SK-N-MC (cell line): ENCODE data around the gene MRGPRX1.

Experiments
- DNase-seq: peaks from one replicate; pipeline ENCODE4 v3.0.0-alpha.2; 2011; ENCODE audit warnings: low read depth, low spot score
- H3K27ac ChIP-seq: fragments of 200-600 bp; sonication (generic); 2 replicates; pipeline ENCODE4 v1.5.1; 2016; ENCODE audit warnings: mixed run types
- H3K36me3 ChIP-seq: fragments of 200-600 bp; sonication (generic); 2 replicates; pipeline ENCODE4 v1.6.1; 2017; ENCODE audit warnings: antibody characterized with exemption, low read length, mixed read lengths; ENCODE audit not compliant: insufficient read depth
- H3K4me3 ChIP-seq: fragments of 200-600 bp; sonication (generic); 2 replicates; pipeline ENCODE4 v1.5.1; 2016
- H3K9ac ChIP-seq: fragments of 200-600 bp; sonication (generic); 2 replicates; pipeline ENCODE4 v1.8.0; 2017; ENCODE audit warnings: mixed run types, mixed read lengths; ENCODE audit not compliant: insufficient read length
- H3K9me3 ChIP-seq: fragments of 200-600 bp; sonication (generic); 2 replicates; pipeline ENCODE4 v1.6.1; 2017; ENCODE audit warnings: low read depth, mild to moderate bottlenecking, antibody characterized with exemption, low read length, moderate library complexity, mixed read lengths
- EZH2 ChIP-seq: fragments of 200-600 bp; sonication (generic); IDR thresholded peaks from one replicate; pipeline ENCODE4 v1.6.1; 2017; ENCODE audit warnings: antibody characterized with exemption
- FOXP2 ChIP-seq: optimal IDR thresholded peaks from 2 replicates; pipeline ENCODE3; 2011; ENCODE audit warnings: mild to moderate bottlenecking, moderate library complexity; ENCODE audit not compliant: insufficient read depth; ENCODE audit errors: extremely low read length, control extremely low read depth
- POLR2AphosphoS5 ChIP-seq: IDR thresholded peaks from 2 replicates; pipeline ENCODE4 v1.6.1; 2012; ENCODE audit warnings: mild to moderate bottlenecking, low read depth, low read length, borderline replicate concordance

MRGPRX1 gene

GRCh38 chr11:18939314-18939713 lies at the start of gene MRGPRX1:
Gene MRGPRX1, minus strand, starts transcription at chr11:18939414. Its CDS starts 4,630 bp downstream, at chr11:18934784.
- no peak within 1 kb of the TSS for H3K4me3 ChIP-seq
- no peak for DNase-seq
- TF ChIP-seq EZH2: no peak
- TF ChIP-seq POLR2AphosphoS5: no peak
- TF ChIP-seq FOXP2: no peak
- H3K9me3 ChIP-seq: no peaks in the 10 kb centered on the region
- H3K36me3 ChIP-seq: no peaks in the 10 kb centered on the region
- no peak within 1 kb of the TSS for H3K9ac ChIP-seq
- H3K27ac ChIP-seq: no peak within 1 kb of the TSS

- DNase-seq: no peak
- TF ChIP-seq EZH2 (no peak), POLR2AphosphoS5 (no peak), FOXP2 (no peak)
- H3K9me3 ChIP-seq: no peaks in the 10 kb centered on the region
- H3K9ac ChIP-seq: no peak overlapping the region
- H3K27ac ChIP-seq: no peak overlapping the region
- H3K36me3 ChIP-seq: no peaks in the 10 kb centered on the region
- H3K4me3 ChIP-seq: no peak overlapping the region
These were observed 48.4 kb upstream of the MRGPRX1 start for GRCh38 chr11:18987454-18988231.

GRCh38 chr11:18986744-18987143 lies 47.5 kb upstream of the MRGPRX1 start:
- TF ChIP-seq EZH2: no peak
- TF ChIP-seq POLR2AphosphoS5: no peak
- TF ChIP-seq FOXP2: no peak
- Histone ChIP-seq H3K9me3 (no peaks in the 10 kb centered on the region), H3K36me3 (no peaks in the 10 kb centered on the region), H3K27ac (no peak overlapping the region), H3K9ac (no peak overlapping the region), H3K4me3 (no peak overlapping the region)
- DNase-seq: no peak

GRCh38 chr11:18981897-18982296 lies 42.7 kb upstream of the MRGPRX1 start:
- no peak overlapping the region for H3K9ac ChIP-seq
- no peak for DNase-seq
- no peaks in the 10 kb centered on the region for H3K36me3 ChIP-seq
- H3K4me3 ChIP-seq: no peak overlapping the region
- H3K27ac ChIP-seq: no peak overlapping the region
- no peak for TF ChIP-seq POLR2AphosphoS5
- TF ChIP-seq EZH2: no peak
- TF ChIP-seq FOXP2: no peak
- H3K9me3 ChIP-seq: no peaks in the 10 kb centered on the region

GRCh38 chr11:18974192-18974591 lies 35.0 kb upstream of the MRGPRX1 start:
- Histone ChIP-seq H3K9ac (no peak overlapping the region), H3K36me3 (no peaks in the 10 kb centered on the region), H3K9me3 (no peaks in the 10 kb centered on the region), H3K27ac (no peak overlapping the region), H3K4me3 (no peak overlapping the region)
- no peak for DNase-seq
- TF ChIP-seq EZH2 (no peak), FOXP2 (no peak), POLR2AphosphoS5 (no peak)

GRCh38 chr11:18972336-18972735 lies 33.1 kb upstream of the MRGPRX1 start:
- no peak overlapping the region for H3K9ac ChIP-seq
- no peak overlapping the region for H3K27ac ChIP-seq
- TF ChIP-seq FOXP2 (no peak), POLR2AphosphoS5 (no peak), EZH2 (no peak)
- no peaks in the 10 kb centered on the region for H3K9me3 ChIP-seq
- H3K36me3 ChIP-seq: no peaks in the 10 kb centered on the region
- DNase-seq: no peak
- no peak overlapping the region for H3K4me3 ChIP-seq

- no peak overlapping the region for H3K9ac ChIP-seq
- TF ChIP-seq POLR2AphosphoS5 (no peak), EZH2 (no peak)
These were observed 30.5 kb upstream of the MRGPRX1 start for GRCh38 chr11:18969720-18970119.

GRCh38 chr11:18958221-18958910 lies 19.2 kb upstream of the MRGPRX1 start:
- Histone ChIP-seq H3K36me3 (no peaks in the 10 kb centered on the region), H3K4me3 (no peak overlapping the region), H3K9me3 (no peaks in the 10 kb centered on the region), H3K9ac (no peak overlapping the region), H3K27ac (no peak overlapping the region)
- TF ChIP-seq EZH2: no peak
- no peak for TF ChIP-seq FOXP2
- no peak for TF ChIP-seq POLR2AphosphoS5
- no peak for DNase-seq

More at GRCh38 chr11:18969720-18970119, 30.5 kb upstream of the MRGPRX1 start:
- Histone ChIP-seq H3K27ac (no peak overlapping the region), H3K36me3 (no peaks in the 10 kb centered on the region), H3K4me3 (no peak overlapping the region), H3K9me3 (no peaks in the 10 kb centered on the region)
- DNase-seq: no peak
